T47D (cell line): ENCODE measurements around the gene JADE3.

Experiments used
- DNase-seq, 2 experiments: peaks; one replicate each; pipeline versions ENCODE4 v3.0.0 to v3.0.0-alpha.2; 2011 to 2012; ENCODE audit warnings: low read depth in 1 of 2, low spot score in 1 of 2
- JUND ChIP-seq: IDR thresholded peaks from 2 replicates; pipeline ENCODE4 v1.6.1; 2012; ENCODE audit warnings: low read depth
- in situ Hi-C: cut with HindIII; loops from 2 replicates; pipeline ENCODE4 v1.10.0; 2016; ENCODE audit warnings: low sequenced_read_pairs, low pct_unique_long_range_greater_than_20kb

The JADE3 gene

GRCh38 chrX:47078129-47079043, 166.2 kb downstream of the JADE3 start, which contains the start of gene RGN:
Gene RGN, plus strand, starts transcription at chrX:47078443. Its CDS starts 2,702 bp downstream, at chrX:47081145.
- in situ Hi-C loops = no loop called here
- no peak for TF ChIP-seq JUND
- DNase-seq = no peak

GRCh38 chrX:47080215-47080914, 168.1 kb downstream of the JADE3 start:
- in situ Hi-C loops = no loop called here
- DNase-seq = no peak

GRCh38 chrX:47080915-47081236, 168.7 kb downstream of the JADE3 start:
- in situ Hi-C loops = no loop called here
- DNase-seq = no peak
- no peak for TF ChIP-seq JUND

More at GRCh38 chrX:47080215-47080914, 168.1 kb downstream of the JADE3 start:
- TF ChIP-seq JUND = no peak

DNA sequence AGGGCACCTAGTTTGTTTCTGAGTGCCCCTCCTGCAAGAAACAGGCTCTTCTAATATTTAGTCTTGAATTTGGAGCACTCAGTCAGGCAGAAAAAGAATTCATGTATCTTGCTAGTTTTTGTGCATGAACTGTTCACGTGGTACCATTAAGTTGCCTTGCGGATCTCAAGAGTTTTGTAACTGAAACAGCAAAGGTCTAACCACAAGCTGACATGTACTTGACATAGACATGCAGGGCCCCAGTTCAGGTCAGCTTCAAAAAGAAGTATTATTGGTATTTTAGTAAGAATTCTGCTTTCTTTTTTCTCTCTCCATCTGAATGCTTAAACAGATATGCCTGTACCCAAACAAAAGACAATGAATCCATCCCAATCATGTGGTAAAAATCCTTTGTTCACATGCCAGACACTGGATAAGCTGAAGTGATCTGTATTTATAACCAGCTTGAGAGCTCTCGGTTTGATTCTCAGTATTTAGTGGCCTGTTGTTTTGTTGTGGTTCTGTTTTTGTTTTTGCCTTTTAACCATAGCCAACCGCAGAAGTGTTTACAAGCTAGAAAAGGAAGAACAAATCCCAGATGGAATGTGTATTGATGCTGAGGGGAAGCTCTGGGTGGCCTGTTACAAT, 179.0 kb downstream of the JADE3 start:
- in situ Hi-C loops = no loop called here
- DNase-seq = no peak

DNA sequence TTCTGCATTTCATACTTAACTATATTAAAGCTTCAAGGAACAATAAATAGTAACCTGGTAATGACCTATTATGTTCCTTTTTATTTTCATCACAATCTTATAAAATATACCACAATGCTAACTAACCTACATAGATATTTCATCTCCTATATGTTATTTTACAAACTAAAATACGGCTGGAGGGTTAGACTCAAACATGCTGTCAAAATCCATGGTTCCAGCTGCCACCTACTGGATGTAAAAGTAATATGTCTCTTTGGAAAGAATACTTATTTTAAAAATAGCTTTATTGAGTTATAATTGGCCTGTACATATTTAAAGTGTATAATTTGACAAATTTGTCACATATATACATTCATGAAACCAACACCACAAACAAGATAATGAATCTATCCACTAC, 181.0 kb downstream of the JADE3 start:
- in situ Hi-C loops = no loop called here
- DNase-seq = peak; percentile 16 to 44
- TF ChIP-seq JUND = no peak

More for the DNA sequence above, 179.0 kb downstream of the JADE3 start:
- TF ChIP-seq JUND = no peak

DNA sequence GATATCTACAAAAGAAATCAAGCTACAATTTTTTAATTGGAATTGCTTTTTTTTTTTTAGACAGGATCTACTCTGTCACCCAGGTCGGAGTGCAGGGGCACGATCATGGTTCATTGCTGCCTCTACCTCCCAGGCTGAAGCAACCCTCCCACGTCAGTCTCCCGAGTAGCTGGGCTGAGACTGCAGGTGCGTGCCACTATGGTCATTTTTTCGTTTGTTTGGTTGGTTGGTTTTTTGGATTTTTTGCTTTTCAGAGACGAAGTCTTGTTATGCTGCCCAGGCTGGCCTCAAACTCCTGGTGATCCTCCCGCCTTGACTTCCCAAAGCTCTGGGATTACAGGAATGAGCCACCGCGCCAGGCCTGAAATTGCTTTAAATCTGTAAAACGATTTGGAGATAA, 181.6 kb downstream of the JADE3 start:
- no peak for TF ChIP-seq JUND
- DNase-seq = no peak
- in situ Hi-C loops = no loop called here

DNA sequence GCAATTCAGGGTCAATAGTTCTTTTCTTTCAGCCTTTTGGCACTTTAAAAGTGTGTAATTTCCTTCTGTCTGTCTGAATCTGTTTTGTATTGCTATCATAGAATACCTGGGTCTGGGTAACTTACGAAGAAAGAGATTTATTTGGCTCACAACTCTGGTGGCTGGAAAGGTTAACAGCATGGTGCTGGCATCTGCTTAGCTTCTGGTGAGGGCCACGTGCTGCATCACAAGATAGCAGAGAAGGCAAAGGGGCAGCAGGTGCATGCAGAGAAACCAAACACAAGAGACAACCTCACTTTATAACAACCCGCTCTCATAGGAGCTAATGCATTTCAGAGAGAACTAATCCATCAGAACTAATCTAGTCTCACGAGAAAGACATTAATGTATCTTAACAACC, 184.8 kb downstream of the JADE3 start:
- in situ Hi-C loops = no loop called here
- no peak for TF ChIP-seq JUND
- DNase-seq = no peak

DNA sequence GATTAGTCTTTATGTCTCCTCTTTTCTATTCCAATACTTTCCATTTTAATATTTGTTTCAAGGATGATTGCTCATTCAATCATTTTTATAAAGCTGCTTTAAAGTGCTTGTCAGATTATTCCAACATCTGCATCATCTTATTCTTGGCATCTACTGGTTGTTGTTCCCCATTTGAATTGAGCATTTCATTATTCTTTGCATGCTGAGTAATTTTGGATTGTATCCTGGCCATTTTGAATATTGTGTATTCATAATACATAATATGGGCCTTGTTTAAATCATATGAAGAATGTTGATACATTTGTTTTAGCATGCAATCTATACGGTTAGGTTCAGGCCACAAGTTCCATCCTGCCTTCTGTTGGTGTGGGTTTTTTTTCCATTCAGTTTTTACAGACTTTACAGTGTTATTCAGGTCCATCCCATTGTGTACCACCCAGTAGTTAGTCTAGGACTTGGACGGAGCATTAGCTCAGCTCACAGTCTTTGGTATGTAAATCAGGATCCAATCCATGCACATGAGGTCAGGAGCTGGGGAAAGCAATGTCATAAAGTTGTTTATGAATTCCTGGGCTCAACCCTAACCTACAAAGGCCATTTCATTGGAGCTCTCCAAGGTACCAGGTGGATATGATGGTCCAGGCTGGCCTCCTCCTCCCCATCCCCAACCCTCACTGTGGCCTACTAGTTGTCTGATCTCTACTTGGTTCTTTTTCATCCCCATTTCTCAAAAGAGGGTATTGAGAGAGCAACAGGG, 186.3 kb downstream of the JADE3 start:
- DNase-seq = peak in 1 of 2 experiments; percentile 51
- no peak for TF ChIP-seq JUND
- in situ Hi-C loops = no loop called here

- in situ Hi-C loops = no loop called here
- TF ChIP-seq JUND = no peak
- no peak for DNase-seq
These were observed 189.0 kb downstream of the JADE3 start for GRCh38 chrX:47101206-47101605.
